Activated naive CD4-positive, alpha-beta T cell treated with Interleukin-2 at 50 U/mL for 16 hours (primary cell): ENCODE results near the gene HOXA9.

Experiments used
- DNase-seq: peaks from one replicate; pipeline ENCODE4 v3.0.0-alpha.2; 2020

HOXA9 gene

GRCh38 chr7:27141137-27141922 lies 24.0 kb downstream of the HOXA9 start:
- DNase-seq, result no peak

- no peak for DNase-seq
Measured at GRCh38 chr7:27140126-27140857, 25.0 kb downstream of the HOXA9 start.

- DNase-seq, result no peak
Measured at GRCh38 chr7:27139334-27140125, 25.8 kb downstream of the HOXA9 start.

GRCh38 chr7:27138985-27139333 lies 26.4 kb downstream of the HOXA9 start:
- DNase-seq, result no peak

GRCh38 chr7:27138472-27138871 lies 26.9 kb downstream of the HOXA9 start:
- no peak for DNase-seq

- DNase-seq, result no peak
Measured at GRCh38 chr7:27137640-27138315, 27.6 kb downstream of the HOXA9 start.

- DNase-seq, result no peak
Measured at GRCh38 chr7:27134392-27134791, 30.9 kb downstream of the HOXA9 start.

- no peak for DNase-seq
Measured at GRCh38 chr7:27133409-27134231, 31.7 kb downstream of the HOXA9 start.

- DNase-seq, result no peak
Measured at GRCh38 chr7:27132978-27133377, 32.4 kb downstream of the HOXA9 start.

- DNase-seq, result no peak
Measured at GRCh38 chr7:27132214-27132613, 33.1 kb downstream of the HOXA9 start.

- DNase-seq, result no peak
Measured at GRCh38 chr7:27131390-27131819, 33.9 kb downstream of the HOXA9 start.

- peak; percentile 77 for DNase-seq
Measured at GRCh38 chr7:27130540-27131389, 34.6 kb downstream of the HOXA9 start, which contains the start of gene HOXA4. HOXA4 (minus strand) TSS chr7:27130757; CDS start chr7:27130733, 24 bp downstream.

- no peak for DNase-seq
Measured at GRCh38 chr7:27129729-27130539, 35.4 kb downstream of the HOXA9 start.

GRCh38 chr7:27128776-27129728 lies 36.3 kb downstream of the HOXA9 start:
- no peak for DNase-seq

- no peak for DNase-seq
Measured at GRCh38 chr7:27128034-27128433, 37.3 kb downstream of the HOXA9 start.

GRCh38 chr7:27126596-27127327 lies 38.6 kb downstream of the HOXA9 start:
- no peak for DNase-seq

- DNase-seq, result no peak
Measured at GRCh38 chr7:27125986-27126394, 39.3 kb downstream of the HOXA9 start.
